Occipital lobe (tissue), 2 donors: ENCODE data around the gene AMTN. TPM values are rescaled to one million over a fixed set of nuclear protein-coding genes. Genes with fewer than 3 reads are reported as not detected.

Experiments
- DNase-seq: peaks from one replicate; lab custom pipeline; 2025; lab: John Stamatoyannopoulos, UW
- total RNA-seq: library from RNA; depleted of rRNA; stranded (reverse); fragments of >200 nt; gene quantifications from one replicate; pipeline ENCODE4 v1.2.3, GENCODE V29; 2014

AMTN gene
- total RNA-seq, 1 donor from 2014 or later: not detected

- DNase-seq: no peak
Observed at GRCh38 chr4:70559924-70560323, 41.6 kb downstream of the AMTN start.

GRCh38 chr4:70564033-70564432 lies 45.7 kb downstream of the AMTN start:
- no peak for DNase-seq

- DNase-seq: no peak
Observed at GRCh38 chr4:70570796-70571195, 52.4 kb downstream of the AMTN start.

GRCh38 chr4:70571772-70572171 lies 53.4 kb downstream of the AMTN start:
- no peak for DNase-seq

GRCh38 chr4:70575964-70576363 lies 57.6 kb downstream of the AMTN start:
- no peak for DNase-seq

- DNase-seq: no peak
Observed at GRCh38 chr4:70577220-70577927, 59.0 kb downstream of the AMTN start.

GRCh38 chr4:70581980-70582379 lies 63.6 kb downstream of the AMTN start:
- no peak for DNase-seq

Other genes starting within 250 kb of the AMTN start
- not detected for gene CABS1, start 183.6 kb upstream of the AMTN start, total RNA-seq
- not detected for gene SMR3A, start 157.8 kb upstream of the AMTN start, total RNA-seq
- not detected for gene SMR3B, start 135.4 kb upstream of the AMTN start, total RNA-seq
- gene OPRPN, start 120.6 kb upstream of the AMTN start, total RNA-seq: not detected
- not detected for gene MUC7, start 46.4 kb upstream of the AMTN start, total RNA-seq
- gene AMBN, start 73.7 kb downstream of the AMTN start, total RNA-seq: not detected
- not detected for gene ENAM, start 110.2 kb downstream of the AMTN start, total RNA-seq
- not detected for gene JCHAIN, start 147.9 kb downstream of the AMTN start, total RNA-seq
- 15.0 TPM for gene UTP3, start 170.0 kb downstream of the AMTN start, total RNA-seq
- gene RUFY3, start 203.4 kb downstream of the AMTN start, total RNA-seq: 582 TPM